ENCODE data around the gene SLC35F5.

Gene SLC35F5

DNA sequence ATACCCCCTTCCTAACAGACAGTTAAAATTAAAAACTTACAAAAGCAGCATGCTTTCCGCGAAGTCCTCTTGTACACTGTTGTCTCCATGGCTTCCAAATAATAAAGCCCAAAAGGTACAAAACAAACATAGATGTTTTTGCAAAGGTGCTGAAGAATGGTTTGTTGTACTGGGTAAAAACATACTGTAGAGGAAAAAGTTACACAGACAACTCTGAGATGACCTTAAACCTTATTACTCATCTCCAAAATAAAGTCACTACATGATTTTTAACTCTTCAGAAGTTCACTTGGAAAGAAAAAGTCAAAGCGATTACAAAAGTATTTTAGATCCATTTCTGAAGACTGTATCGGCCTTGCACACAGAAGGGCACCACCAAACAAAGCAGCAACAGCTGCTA, 6.1 kb downstream of the SLC35F5 start:
- TF ChIP-seq, protein P1, sequence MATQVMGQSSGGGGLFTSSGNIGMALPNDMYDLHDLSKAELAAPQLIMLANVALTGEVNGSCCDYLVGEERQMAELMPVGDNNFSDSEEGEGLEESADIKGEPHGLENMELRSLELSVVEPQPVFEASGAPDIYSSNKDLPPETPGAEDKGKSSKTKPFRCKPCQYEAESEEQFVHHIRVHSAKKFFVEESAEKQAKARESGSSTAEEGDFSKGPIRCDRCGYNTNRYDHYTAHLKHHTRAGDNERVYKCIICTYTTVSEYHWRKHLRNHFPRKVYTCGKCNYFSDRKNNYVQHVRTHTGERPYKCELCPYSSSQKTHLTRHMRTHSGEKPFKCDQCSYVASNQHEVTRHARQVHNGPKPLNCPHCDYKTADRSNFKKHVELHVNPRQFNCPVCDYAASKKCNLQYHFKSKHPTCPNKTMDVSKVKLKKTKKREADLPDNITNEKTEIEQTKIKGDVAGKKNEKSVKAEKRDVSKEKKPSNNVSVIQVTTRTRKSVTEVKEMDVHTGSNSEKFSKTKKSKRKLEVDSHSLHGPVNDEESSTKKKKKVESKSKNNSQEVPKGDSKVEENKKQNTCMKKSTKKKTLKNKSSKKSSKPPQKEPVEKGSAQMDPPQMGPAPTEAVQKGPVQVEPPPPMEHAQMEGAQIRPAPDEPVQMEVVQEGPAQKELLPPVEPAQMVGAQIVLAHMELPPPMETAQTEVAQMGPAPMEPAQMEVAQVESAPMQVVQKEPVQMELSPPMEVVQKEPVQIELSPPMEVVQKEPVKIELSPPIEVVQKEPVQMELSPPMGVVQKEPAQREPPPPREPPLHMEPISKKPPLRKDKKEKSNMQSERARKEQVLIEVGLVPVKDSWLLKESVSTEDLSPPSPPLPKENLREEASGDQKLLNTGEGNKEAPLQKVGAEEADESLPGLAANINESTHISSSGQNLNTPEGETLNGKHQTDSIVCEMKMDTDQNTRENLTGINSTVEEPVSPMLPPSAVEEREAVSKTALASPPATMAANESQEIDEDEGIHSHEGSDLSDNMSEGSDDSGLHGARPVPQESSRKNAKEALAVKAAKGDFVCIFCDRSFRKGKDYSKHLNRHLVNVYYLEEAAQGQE (IDR thresholded peaks at IDR 0.05; ENCODE audit: low read depth), result no peak
- TF ChIP-seq TAF1 (IDR thresholded peaks at IDR 0.05; ENCODE audit: low read depth) (no peak), FOXM1 (IDR thresholded peaks at IDR 0.05; ENCODE audit: borderline replicate concordance, low read depth) (no peak), TEAD4 (IDR thresholded peaks at IDR 0.05) (no peak), YY1 (IDR thresholded peaks at IDR 0.05; ENCODE audit: low read depth) (no peak), CEBPB (IDR thresholded peaks at IDR 0.05) (no peak), CREB1 (IDR thresholded peaks at IDR 0.05; ENCODE audit: low read depth) (no peak), RAD21 (IDR thresholded peaks at IDR 0.05; ENCODE audit: low read depth) (no peak), EGR1 (IDR thresholded peaks at IDR 0.05) (no peak), NFIC (IDR thresholded peaks at IDR 0.05) (no peak), EP300 (IDR thresholded peaks at IDR 0.05; ENCODE audit: borderline replicate concordance) (no peak), ZBTB7A (IDR thresholded peaks at IDR 0.05; ENCODE audit: low read depth) (no peak), TCF12 (IDR thresholded peaks at IDR 0.05; ENCODE audit: low read depth) (no peak)
- TF ChIP-seq, protein P2, sequence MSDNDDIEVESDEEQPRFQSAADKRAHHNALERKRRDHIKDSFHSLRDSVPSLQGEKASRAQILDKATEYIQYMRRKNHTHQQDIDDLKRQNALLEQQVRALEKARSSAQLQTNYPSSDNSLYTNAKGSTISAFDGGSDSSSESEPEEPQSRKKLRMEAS (IDR thresholded peaks at IDR 0.05), result no peak
- TF ChIP-seq, protein P3, sequence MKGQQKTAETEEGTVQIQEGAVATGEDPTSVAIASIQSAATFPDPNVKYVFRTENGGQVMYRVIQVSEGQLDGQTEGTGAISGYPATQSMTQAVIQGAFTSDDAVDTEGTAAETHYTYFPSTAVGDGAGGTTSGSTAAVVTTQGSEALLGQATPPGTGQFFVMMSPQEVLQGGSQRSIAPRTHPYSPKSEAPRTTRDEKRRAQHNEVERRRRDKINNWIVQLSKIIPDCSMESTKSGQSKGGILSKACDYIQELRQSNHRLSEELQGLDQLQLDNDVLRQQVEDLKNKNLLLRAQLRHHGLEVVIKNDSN (IDR thresholded peaks at IDR 0.05), result no peak

DNA sequence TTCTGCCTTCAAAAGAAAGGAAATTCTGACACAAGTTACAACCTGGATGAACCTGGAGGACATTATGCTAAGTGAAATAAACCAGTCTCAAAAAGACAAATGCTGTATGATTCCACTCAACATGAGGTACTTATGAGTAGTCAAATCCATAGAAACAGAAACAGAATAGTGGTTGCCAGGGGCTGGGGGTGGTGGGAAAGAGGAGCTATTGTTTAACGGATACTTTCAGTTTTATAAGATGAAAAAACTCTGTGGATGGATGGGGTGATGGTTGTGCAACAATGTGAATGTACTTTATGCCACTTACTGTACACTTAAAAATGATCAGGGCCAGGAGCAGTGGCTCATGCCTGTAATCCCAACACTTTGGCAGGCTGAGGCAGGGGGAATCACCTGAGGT, 15.4 kb downstream of the SLC35F5 start:
- TF ChIP-seq TEAD4 (IDR thresholded peaks at IDR 0.05) (no peak), RAD21 (IDR thresholded peaks at IDR 0.05; ENCODE audit: low read depth) (no peak), TAF1 (IDR thresholded peaks at IDR 0.05; ENCODE audit: low read depth) (no peak), YY1 (IDR thresholded peaks at IDR 0.05; ENCODE audit: low read depth) (no peak), CREB1 (IDR thresholded peaks at IDR 0.05; ENCODE audit: low read depth) (no peak), TCF12 (IDR thresholded peaks at IDR 0.05; ENCODE audit: low read depth) (no peak), FOXM1 (IDR thresholded peaks at IDR 0.05; ENCODE audit: borderline replicate concordance, low read depth) (no peak), CEBPB (IDR thresholded peaks at IDR 0.05) (no peak), EGR1 (IDR thresholded peaks at IDR 0.05) (no peak), NFIC (IDR thresholded peaks at IDR 0.05) (no peak), EP300 (IDR thresholded peaks at IDR 0.05; ENCODE audit: borderline replicate concordance) (no peak), ZBTB7A (IDR thresholded peaks at IDR 0.05; ENCODE audit: low read depth) (no peak)
- TF ChIP-seq, protein P1 (IDR thresholded peaks at IDR 0.05; ENCODE audit: low read depth), result no peak
- TF ChIP-seq, protein P3 (IDR thresholded peaks at IDR 0.05), result no peak
- TF ChIP-seq, protein P2 (IDR thresholded peaks at IDR 0.05), result no peak

DNA sequence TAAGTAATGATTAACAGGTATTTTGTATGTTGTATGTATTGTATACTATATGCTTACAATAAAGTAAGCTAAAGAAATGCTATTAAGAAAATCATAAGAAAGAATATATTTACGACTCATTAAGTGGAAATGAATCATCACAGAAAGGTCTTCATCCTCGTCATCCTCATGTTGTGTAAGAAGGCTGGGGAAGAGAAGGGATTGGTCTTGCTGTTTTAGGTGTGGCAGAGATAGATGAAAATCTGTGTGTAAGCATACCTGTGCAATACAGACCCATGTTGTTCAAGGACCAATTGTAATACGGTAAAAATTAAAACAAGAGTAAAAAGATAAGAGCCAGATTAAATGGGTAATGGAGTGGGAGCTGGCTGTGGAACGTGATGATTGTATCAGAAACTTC, 16.6 kb downstream of the SLC35F5 start:
- TF ChIP-seq, protein P2 (IDR thresholded peaks at IDR 0.05), result no peak
- TF ChIP-seq, protein P3 (IDR thresholded peaks at IDR 0.05), result no peak
- TF ChIP-seq CEBPB (IDR thresholded peaks at IDR 0.05), result no peak
- TF ChIP-seq EGR1 (IDR thresholded peaks at IDR 0.05), result no peak

DNA sequence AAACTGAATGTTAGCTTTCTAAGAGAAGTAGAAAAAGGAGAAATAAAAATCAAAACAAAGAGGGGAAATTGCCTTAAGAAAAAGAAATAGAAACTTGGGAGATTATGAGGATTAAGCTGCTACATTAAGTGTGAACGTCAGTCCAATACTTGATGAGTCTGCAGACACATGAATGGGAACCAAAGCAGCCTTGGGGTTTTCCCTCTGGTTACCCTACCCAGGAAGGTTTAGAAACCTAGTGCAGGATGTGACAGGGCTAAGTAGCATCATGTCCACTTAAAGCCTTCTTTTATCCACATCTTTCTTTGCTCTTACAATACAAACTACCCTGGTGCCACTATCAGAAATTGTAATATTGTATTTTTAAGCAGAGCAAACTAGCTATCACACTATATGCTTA, 22.3 kb downstream of the SLC35F5 start:
- TF ChIP-seq FOXM1 (IDR thresholded peaks at IDR 0.05; ENCODE audit: borderline replicate concordance, low read depth), result no peak
- TF ChIP-seq RAD21 (IDR thresholded peaks at IDR 0.05; ENCODE audit: low read depth), result no peak
- no peak for TF ChIP-seq CREB1 (IDR thresholded peaks at IDR 0.05; ENCODE audit: low read depth)
- no peak for TF ChIP-seq YY1 (IDR thresholded peaks at IDR 0.05; ENCODE audit: low read depth)
- TF ChIP-seq, protein P1 (IDR thresholded peaks at IDR 0.05; ENCODE audit: low read depth), result no peak
- TF ChIP-seq, protein P2 (IDR thresholded peaks at IDR 0.05), result no peak
- TF ChIP-seq, protein P3 (IDR thresholded peaks at IDR 0.05), result no peak
- no peak for TF ChIP-seq NFIC (IDR thresholded peaks at IDR 0.05)
- TF ChIP-seq TAF1 (IDR thresholded peaks at IDR 0.05; ENCODE audit: low read depth), result no peak
- no peak for TF ChIP-seq EP300 (IDR thresholded peaks at IDR 0.05; ENCODE audit: borderline replicate concordance)
- no peak for TF ChIP-seq TCF12 (IDR thresholded peaks at IDR 0.05; ENCODE audit: low read depth)
- no peak for TF ChIP-seq EGR1 (IDR thresholded peaks at IDR 0.05)
- TF ChIP-seq TEAD4 (IDR thresholded peaks at IDR 0.05), result no peak

Data from Ishikawa (cell line).